ENCODE data around the gene SLC6A4.

GRCh38 chr17:30174556-30174955, 60.9 kb downstream of the SLC6A4 start:
- TF ChIP-seq CTCF (IDR thresholded peaks at IDR 0.05; ENCODE audit: low read length) (no peak), EZH2 (optimal IDR thresholded peaks at IDR 0.05; ENCODE audit: low read depth, low read length) (no peak), EZH2phosphoT487 (IDR thresholded peaks at IDR 0.05; ENCODE audit: low read length) (no peak)

All from MM.1S (cell line).